ENCODE data around the gene CCDC91.

The CCDC91 gene

DNA sequence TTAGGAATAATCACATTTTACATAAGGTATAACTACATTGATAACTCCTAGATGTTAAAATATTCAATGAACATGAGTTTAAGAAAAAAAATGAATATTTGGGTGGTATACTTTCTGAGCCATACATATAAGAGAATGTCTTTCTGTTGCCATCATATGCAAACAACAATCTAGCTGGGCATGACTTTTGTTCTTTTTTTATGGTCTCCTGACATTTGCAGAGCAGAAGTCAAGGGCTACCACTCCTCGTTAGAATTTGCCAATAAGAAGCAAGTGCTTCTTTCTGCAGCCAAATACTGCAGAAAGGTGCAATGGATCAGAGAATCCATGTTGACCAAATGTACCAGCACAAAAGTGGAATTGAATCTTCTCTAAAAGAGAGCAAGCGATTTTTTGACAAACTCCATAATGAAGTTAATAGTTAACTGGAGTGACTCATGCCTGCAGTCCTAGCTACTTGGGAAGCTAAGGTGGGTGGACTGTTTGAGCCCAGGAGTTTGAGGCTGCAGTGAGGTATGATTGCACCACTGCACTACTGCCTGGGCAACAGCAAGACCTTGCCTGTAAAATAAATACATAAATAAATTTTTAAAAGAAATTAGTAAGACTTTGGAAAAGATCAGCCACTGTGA, 25.5 kb upstream of the CCDC91 start:
- no peak for TF ChIP-seq ARNTL (CRISPR knock-in tag; IDR thresholded peaks at IDR 0.05; ENCODE audit: borderline replicate concordance, low read depth)
- TF ChIP-seq SNAI2 (CRISPR knock-in tag; IDR thresholded peaks at IDR 0.05) = no peak
- TF ChIP-seq, protein P1, sequence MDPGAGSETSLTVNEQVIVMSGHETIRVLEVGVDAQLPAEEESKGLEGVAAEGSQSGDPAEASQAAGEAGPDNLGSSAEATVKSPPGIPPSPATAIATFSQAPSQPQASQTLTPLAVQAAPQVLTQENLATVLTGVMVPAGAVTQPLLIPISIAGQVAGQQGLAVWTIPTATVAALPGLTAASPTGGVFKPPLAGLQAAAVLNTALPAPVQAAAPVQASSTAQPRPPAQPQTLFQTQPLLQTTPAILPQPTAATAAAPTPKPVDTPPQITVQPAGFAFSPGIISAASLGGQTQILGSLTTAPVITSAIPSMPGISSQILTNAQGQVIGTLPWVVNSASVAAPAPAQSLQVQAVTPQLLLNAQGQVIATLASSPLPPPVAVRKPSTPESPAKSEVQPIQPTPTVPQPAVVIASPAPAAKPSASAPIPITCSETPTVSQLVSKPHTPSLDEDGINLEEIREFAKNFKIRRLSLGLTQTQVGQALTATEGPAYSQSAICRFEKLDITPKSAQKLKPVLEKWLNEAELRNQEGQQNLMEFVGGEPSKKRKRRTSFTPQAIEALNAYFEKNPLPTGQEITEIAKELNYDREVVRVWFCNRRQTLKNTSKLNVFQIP (CRISPR knock-in tag; IDR thresholded peaks at IDR 0.05; ENCODE audit: borderline replicate concordance, low read depth) = no peak
- no peak for TF ChIP-seq ZNF565 (CRISPR knock-in tag; conservative IDR thresholded peaks at IDR 0.05; ENCODE audit: low read depth)
- TF ChIP-seq, protein P2, sequence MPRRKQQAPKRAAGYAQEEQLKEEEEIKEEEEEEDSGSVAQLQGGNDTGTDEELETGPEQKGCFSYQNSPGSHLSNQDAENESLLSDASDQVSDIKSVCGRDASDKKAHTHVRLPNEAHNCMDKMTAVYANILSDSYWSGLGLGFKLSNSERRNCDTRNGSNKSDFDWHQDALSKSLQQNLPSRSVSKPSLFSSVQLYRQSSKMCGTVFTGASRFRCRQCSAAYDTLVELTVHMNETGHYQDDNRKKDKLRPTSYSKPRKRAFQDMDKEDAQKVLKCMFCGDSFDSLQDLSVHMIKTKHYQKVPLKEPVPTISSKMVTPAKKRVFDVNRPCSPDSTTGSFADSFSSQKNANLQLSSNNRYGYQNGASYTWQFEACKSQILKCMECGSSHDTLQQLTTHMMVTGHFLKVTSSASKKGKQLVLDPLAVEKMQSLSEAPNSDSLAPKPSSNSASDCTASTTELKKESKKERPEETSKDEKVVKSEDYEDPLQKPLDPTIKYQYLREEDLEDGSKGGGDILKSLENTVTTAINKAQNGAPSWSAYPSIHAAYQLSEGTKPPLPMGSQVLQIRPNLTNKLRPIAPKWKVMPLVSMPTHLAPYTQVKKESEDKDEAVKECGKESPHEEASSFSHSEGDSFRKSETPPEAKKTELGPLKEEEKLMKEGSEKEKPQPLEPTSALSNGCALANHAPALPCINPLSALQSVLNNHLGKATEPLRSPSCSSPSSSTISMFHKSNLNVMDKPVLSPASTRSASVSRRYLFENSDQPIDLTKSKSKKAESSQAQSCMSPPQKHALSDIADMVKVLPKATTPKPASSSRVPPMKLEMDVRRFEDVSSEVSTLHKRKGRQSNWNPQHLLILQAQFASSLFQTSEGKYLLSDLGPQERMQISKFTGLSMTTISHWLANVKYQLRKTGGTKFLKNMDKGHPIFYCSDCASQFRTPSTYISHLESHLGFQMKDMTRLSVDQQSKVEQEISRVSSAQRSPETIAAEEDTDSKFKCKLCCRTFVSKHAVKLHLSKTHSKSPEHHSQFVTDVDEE (CRISPR knock-in tag; IDR thresholded peaks at IDR 0.05) = no peak
- TF ChIP-seq ISL1 (CRISPR knock-in tag; IDR thresholded peaks at IDR 0.05) = no peak
- no peak for TF ChIP-seq OSR1 (CRISPR knock-in tag; IDR thresholded peaks at IDR 0.05)
- no peak for TF ChIP-seq PATZ1 (CRISPR knock-in tag; IDR thresholded peaks at IDR 0.05; ENCODE audit: borderline replicate concordance)
- no peak for TF ChIP-seq CSRNP3 (CRISPR knock-in tag; IDR thresholded peaks at IDR 0.05)
- TF ChIP-seq CSDC2 (CRISPR knock-in tag; IDR thresholded peaks at IDR 0.05) = no peak
- TF ChIP-seq RARB (CRISPR knock-in tag; IDR thresholded peaks at IDR 0.05) = no peak
- no peak for ATAC-seq

DNA sequence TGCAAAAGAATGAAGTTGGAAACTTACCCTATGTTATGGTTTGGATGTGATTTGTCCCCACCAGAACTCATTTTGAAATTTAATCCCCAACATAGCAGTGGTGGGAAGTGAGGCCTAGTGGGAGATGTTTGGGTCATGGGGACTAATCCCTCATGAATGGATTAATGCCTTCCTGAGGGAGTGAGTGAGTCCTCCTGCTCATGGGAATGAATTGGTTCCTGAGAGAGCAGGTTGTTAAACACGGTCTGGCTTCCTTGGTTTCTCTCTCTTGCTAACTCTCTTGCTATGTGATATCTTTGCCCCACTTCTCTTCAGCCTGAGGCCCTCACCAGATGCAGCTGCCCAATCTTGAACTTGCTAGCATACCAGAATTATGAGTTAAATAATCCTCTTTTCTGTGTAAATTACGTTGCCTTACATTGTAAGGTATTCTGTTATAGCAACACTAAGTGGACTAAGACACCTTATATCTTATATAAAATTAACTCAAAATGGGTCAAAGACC, 22.2 kb upstream of the CCDC91 start:
- TF ChIP-seq CSRNP3 (CRISPR knock-in tag; IDR thresholded peaks at IDR 0.05) (no peak), ZNF8 (CRISPR knock-in tag; IDR thresholded peaks at IDR 0.05) (no peak), ARNTL (CRISPR knock-in tag; IDR thresholded peaks at IDR 0.05; ENCODE audit: borderline replicate concordance, low read depth) (no peak), ZC3H10 (CRISPR knock-in tag; IDR thresholded peaks at IDR 0.05) (no peak)
- TF ChIP-seq, protein P3, sequence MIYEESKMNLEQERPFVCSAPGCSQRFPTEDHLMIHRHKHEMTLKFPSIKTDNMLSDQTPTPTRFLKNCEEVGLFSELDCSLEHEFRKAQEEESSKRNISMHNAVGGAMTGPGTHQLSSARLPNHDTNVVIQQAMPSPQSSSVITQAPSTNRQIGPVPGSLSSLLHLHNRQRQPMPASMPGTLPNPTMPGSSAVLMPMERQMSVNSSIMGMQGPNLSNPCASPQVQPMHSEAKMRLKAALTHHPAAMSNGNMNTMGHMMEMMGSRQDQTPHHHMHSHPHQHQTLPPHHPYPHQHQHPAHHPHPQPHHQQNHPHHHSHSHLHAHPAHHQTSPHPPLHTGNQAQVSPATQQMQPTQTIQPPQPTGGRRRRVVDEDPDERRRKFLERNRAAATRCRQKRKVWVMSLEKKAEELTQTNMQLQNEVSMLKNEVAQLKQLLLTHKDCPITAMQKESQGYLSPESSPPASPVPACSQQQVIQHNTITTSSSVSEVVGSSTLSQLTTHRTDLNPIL (CRISPR knock-in tag; IDR thresholded peaks at IDR 0.05; ENCODE audit: low read depth) = no peak
- no peak for ATAC-seq

- ATAC-seq = no peak
- TF ChIP-seq, protein P1 (CRISPR knock-in tag; IDR thresholded peaks at IDR 0.05; ENCODE audit: borderline replicate concordance, low read depth) = no peak
- TF ChIP-seq, protein P2 (CRISPR knock-in tag; IDR thresholded peaks at IDR 0.05) = no peak
- TF ChIP-seq TCF4 (CRISPR knock-in tag; IDR thresholded peaks at IDR 0.05; ENCODE audit: borderline replicate concordance) = no peak
- TF ChIP-seq ISL1 (CRISPR knock-in tag; IDR thresholded peaks at IDR 0.05) = no peak
- TF ChIP-seq CSRNP3 (CRISPR knock-in tag; IDR thresholded peaks at IDR 0.05) = no peak
- TF ChIP-seq GLIS3 (CRISPR knock-in tag; IDR thresholded peaks at IDR 0.05) = no peak
Observed at GRCh38 chr12:28171356-28172060, 18.7 kb upstream of the CCDC91 start.

Data from SK-N-SH treated with all-trans-retinoic acid at 6 μM for 48 hours (cell line).